Measurements from ENCODE around the gene ZNF318. TPM values are rescaled to one million over a fixed set of nuclear protein-coding genes. Genes with fewer than 3 reads are reported as not detected.

The ZNF318 gene
- total RNA-seq, 4 donors from 2014 or later: 3.8 to 38.0 (median 24.0) TPM

- no peaks in the 10 kb centered on the region for H3K36me3 ChIP-seq
- no peaks in the 10 kb centered on the region for H3K4me1 ChIP-seq
- no peak for TF ChIP-seq CTCF (IDR thresholded peaks at IDR 0.05)
- TF ChIP-seq POLR2A (IDR thresholded peaks at IDR 0.05): no peak
- H3K9me3 ChIP-seq: no peaks in the 10 kb centered on the region
- intact Hi-C loops (cut with DNase I; ENCODE audit: low total_unique reads): no loop called here
- no peak overlapping the region for H3K27ac ChIP-seq
- no peak for DNase-seq
- no peak overlapping the region for H3K4me3 ChIP-seq
- H3K27me3 ChIP-seq: no peaks in the 10 kb centered on the region
Measured at GRCh38 chr6:43331470-43331869, 38.0 kb downstream of the ZNF318 start.

DNA sequence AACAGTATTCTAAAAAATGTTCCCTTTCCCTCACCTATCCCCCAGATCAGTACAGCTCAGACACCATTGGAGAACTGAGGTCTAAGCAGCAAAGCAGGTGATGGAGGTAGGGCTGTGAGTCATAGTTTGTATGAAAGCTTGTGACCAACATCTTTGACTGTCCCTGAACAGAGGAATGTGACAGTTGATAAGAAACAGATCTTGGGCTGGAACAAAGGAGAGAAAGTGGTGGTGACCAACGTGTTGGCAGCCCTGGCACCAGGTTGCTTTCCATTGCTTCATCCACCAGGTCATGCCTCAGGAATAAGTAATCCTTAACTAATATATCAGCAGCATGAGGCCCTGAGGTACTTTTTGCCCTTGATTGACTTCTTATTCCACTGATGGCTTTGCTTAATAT lies 40.9 kb downstream of the ZNF318 start:
- Histone ChIP-seq H3K4me1 (no peaks in the 10 kb centered on the region), H3K9me3 (no peaks in the 10 kb centered on the region), H3K27ac (no peak overlapping the region), H3K36me3 (no peaks in the 10 kb centered on the region), H3K27me3 (no peaks in the 10 kb centered on the region), H3K4me3 (no peak overlapping the region)
- no peak for DNase-seq
- TF ChIP-seq CTCF (IDR thresholded peaks at IDR 0.05) (no peak), POLR2A (IDR thresholded peaks at IDR 0.05) (no peak)
- intact Hi-C loops (cut with DNase I; ENCODE audit: low total_unique reads): no loop called here

DNA sequence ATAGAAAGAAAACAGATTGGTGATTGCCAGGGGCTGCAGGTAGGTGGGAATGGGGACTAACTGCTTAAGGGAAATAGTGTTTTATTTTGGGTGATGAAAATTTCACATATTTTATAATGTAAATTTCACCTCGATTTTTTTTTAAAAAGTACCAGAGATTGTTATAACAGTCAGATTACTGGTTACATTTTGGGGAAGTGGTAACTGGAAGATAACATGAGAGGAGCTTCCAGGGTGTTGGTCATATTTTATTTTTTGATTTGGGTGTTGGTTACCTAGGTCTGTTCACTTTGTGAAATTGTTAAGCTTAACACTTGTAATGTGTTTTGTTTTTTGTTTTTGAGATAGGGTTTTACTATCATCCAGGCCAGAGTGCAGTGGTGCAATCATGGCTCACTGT lies 43.6 kb downstream of the ZNF318 start:
- intact Hi-C loops (cut with DNase I; ENCODE audit: low total_unique reads): no loop called here
- Histone ChIP-seq H3K27me3 (no peaks in the 10 kb centered on the region), H3K4me1 (no peaks in the 10 kb centered on the region), H3K27ac (no peak overlapping the region), H3K4me3 (no peak overlapping the region), H3K36me3 (no peaks in the 10 kb centered on the region), H3K9me3 (no peaks in the 10 kb centered on the region)
- no peak for DNase-seq
- no peak for TF ChIP-seq CTCF (IDR thresholded peaks at IDR 0.05)
- TF ChIP-seq POLR2A (IDR thresholded peaks at IDR 0.05): no peak

- H3K36me3 ChIP-seq: no peaks in the 10 kb centered on the region
- TF ChIP-seq POLR2A (IDR thresholded peaks at IDR 0.05) (no peak), CTCF (IDR thresholded peaks at IDR 0.05) (no peak)
Measured at GRCh38 chr6:43318011-43318410, 51.4 kb downstream of the ZNF318 start.

DNA sequence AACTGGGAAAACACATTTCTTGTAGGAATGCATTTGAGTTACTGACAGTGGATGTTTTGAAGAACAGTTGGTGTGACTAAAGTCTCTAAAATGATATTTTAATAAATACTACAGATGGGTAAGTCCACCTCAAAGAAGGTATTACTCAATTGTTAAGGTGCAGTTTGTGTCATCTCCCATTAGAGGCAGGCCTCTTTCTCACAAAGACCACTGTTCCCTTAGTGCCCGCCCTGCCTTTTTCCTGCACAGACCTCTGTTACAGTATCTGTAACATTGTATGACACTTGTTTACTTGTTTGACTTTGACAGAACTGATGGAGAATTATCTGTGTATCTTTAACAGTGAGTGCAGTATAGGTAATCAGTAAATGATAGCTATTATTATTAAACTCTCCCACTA lies 55.6 kb downstream of the ZNF318 start:
- no peaks in the 10 kb centered on the region for H3K27me3 ChIP-seq
- H3K4me3 ChIP-seq: no peak overlapping the region
- intact Hi-C loops (cut with DNase I; ENCODE audit: low total_unique reads): no loop called here
- peaks cover 0 to under 1% of the 10 kb centered on the region in 2 donors for H3K4me1 ChIP-seq
- DNase-seq: no peak
- no peaks in the 10 kb centered on the region for H3K9me3 ChIP-seq
- H3K27ac ChIP-seq: no peak overlapping the region
- TF ChIP-seq POLR2A (IDR thresholded peaks at IDR 0.05): no peak
- TF ChIP-seq CTCF (IDR thresholded peaks at IDR 0.05): no peak
- no peaks in the 10 kb centered on the region for H3K36me3 ChIP-seq

More at GRCh38 chr6:43318011-43318410, 51.4 kb downstream of the ZNF318 start:
- DNase-seq: no peak
- Histone ChIP-seq H3K4me3 (no peak overlapping the region), H3K27ac (no peak overlapping the region), H3K4me1 (no peaks in the 10 kb centered on the region), H3K9me3 (no peaks in the 10 kb centered on the region), H3K27me3 (no peaks in the 10 kb centered on the region)
- intact Hi-C loops (cut with DNase I; ENCODE audit: low total_unique reads): no loop called here
